PC-9 (cell line): ENCODE results near the gene CD96. TPM values are rescaled to one million over a fixed set of nuclear protein-coding genes. Genes with fewer than 3 reads are reported as not detected.
A peak's percentile ranks its signal among the peaks of the same experiment; 100 is the strongest.

Experiments
- BruUV-seq: library from RNA; stranded (reverse); fragments of 400-500 nt; replicated peaks from 2 replicates; lab custom pipeline; 2021; lab: Mats Ljungman, UMichigan
- CTCF ChIA-PET: fragments of 300-600 bp; sonication (Branson Sonifier 250); formaldehyde crosslinking; loops from one replicate; lab custom pipeline; 2022; ENCODE audit warnings: antibody characterized with exemption; lab: Charles Lee
- POLR2A ChIA-PET: fragments of 300-600 bp; sonication (Branson Sonifier 250); formaldehyde crosslinking; loops from one replicate; lab custom pipeline; 2022; ENCODE audit warnings: antibody characterized with exemption; ENCODE audit not compliant: unreplicated experiment; lab: Charles Lee
- DNase-seq, 2 experiments: peaks; one replicate each; pipeline versions ENCODE4 v3.0.0 to v3.0.0-alpha.2; 2015 to 2022; ENCODE audit warnings: mixed read lengths in 1 of 2
- H2AFZ ChIP-seq: fragments of 200-600 bp; sonication (generic); 2 replicates; pipeline ENCODE4 v1.8.1; 2017; ENCODE audit warnings: antibody characterized with exemption
- H3F3A ChIP-seq: fragments of 200-600 bp; sonication (generic); 2 replicates; pipeline ENCODE4 v1.8.1; 2017; ENCODE audit warnings: antibody characterized with exemption, mild to moderate bottlenecking, low read depth; ENCODE audit not compliant: insufficient read depth
- H3K27ac ChIP-seq: fragments of 200-600 bp; sonication (generic); 2 replicates; pipeline ENCODE4 v1.6.1; 2016; ENCODE audit warnings: mixed run types
- H3K27me3 ChIP-seq: fragments of 200-600 bp; sonication (generic); 2 replicates; pipeline ENCODE4 v1.6.1; 2016; ENCODE audit warnings: low read depth, mixed run types; ENCODE audit not compliant: insufficient read depth
- H3K36me3 ChIP-seq: fragments of 200-600 bp; sonication (generic); 2 replicates; pipeline ENCODE4 v1.6.1; 2016; ENCODE audit warnings: low read depth, mixed run types
- H3K4me1 ChIP-seq: fragments of 200-600 bp; sonication (generic); replicated peaks from 2 replicates; pipeline ENCODE4 v1.6.1; 2016; ENCODE audit warnings: mixed run types; ENCODE audit not compliant: insufficient read depth
- H3K4me2 ChIP-seq: fragments of 200-600 bp; sonication (generic); 2 replicates; pipeline ENCODE4 v1.6.1; 2017; ENCODE audit warnings: mixed run types
- H3K4me3 ChIP-seq: fragments of 200-600 bp; sonication (generic); 2 replicates; pipeline ENCODE4 v1.6.1; 2016; ENCODE audit warnings: mixed run types
- H3K79me2 ChIP-seq: fragments of 200-600 bp; sonication (generic); 2 replicates; pipeline ENCODE4 v1.6.1; 2017; ENCODE audit warnings: low read depth, mixed run types
- H3K9me2 ChIP-seq: fragments of 200-600 bp; sonication (generic); 2 replicates; pipeline ENCODE4 v1.8.1; 2017; ENCODE audit warnings: mild to moderate bottlenecking; ENCODE audit not compliant: insufficient read depth
- H3K9me3 ChIP-seq: fragments of 200-600 bp; sonication (generic); 2 replicates; pipeline ENCODE4 v1.8.1; 2016; ENCODE audit warnings: low read depth; ENCODE audit not compliant: insufficient read depth
- H4K20me1 ChIP-seq: fragments of 200-600 bp; sonication (generic); 2 replicates; pipeline ENCODE4 v1.8.1; 2017; ENCODE audit not compliant: insufficient read depth
- EZH2 ChIP-seq: fragments of 200-600 bp; sonication (generic); IDR thresholded peaks from 2 replicates; pipeline ENCODE4 v1.8.0; 2017; ENCODE audit warnings: antibody characterized with exemption, low read depth
- intact Hi-C: fragments of 100-400 bp; cut with micrococcal nuclease; formaldehyde crosslinking; loops from one replicate; pipeline ENCODE4 v1.10.0; 2022; ENCODE audit not compliant: unreplicated experiment
- total RNA-seq: library from RNA; stranded (reverse); gene quantifications from 2 replicates; pipeline ENCODE4 v1.2.3, GENCODE V29; 2021
- TF ChIP-seq, protein P1 (sequence below): fragments of 200-600 bp; sonication (generic); conservative IDR thresholded peaks from 2 replicates; pipeline ENCODE4 v1.6.1; 2017; ENCODE audit warnings: mixed run types, antibody characterized with exemption, mild to moderate bottlenecking, moderate library complexity

CD96 gene
- total RNA-seq, 1 experiment from 2014 or later: 0.11 TPM

DNA sequence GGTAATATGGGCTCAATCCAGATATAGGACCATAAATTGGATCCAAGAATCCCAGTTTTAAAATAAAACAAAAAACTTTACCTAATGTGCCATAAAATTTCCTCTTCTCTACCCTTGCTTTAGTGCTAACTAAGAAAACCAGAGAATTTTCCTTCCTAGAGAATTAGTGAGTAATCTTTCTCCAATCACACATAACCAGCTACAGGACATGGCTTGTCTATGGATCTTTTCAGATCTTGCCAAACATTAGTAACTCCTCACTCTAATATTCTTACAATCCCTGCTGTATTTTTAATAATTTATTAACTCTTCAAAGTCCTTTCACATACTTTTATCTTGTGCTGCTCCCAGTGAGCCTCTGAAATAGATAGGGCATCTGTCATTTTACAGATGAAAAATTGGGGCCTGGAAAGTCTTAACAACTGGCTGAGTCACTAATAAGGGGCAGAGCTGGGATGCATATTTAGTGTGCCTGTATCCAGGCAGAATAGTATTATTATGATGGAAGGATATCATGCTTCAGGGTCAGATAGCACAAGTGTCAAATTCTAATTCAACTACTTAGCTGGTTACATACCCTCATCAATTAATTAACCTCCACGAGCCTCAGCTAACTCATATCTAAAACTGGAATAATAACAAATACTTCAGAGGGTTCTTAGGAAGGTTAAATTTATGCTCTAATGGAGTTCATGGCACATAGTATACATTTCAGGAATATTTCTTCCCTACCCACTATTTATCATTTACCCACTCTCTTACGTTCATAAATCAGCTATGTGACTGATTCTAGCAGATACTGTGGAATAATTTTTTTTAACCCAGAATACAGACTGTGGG is 47.5 kb downstream of the CD96 start:
- DNase-seq: no peak
- TF ChIP-seq, protein P1, sequence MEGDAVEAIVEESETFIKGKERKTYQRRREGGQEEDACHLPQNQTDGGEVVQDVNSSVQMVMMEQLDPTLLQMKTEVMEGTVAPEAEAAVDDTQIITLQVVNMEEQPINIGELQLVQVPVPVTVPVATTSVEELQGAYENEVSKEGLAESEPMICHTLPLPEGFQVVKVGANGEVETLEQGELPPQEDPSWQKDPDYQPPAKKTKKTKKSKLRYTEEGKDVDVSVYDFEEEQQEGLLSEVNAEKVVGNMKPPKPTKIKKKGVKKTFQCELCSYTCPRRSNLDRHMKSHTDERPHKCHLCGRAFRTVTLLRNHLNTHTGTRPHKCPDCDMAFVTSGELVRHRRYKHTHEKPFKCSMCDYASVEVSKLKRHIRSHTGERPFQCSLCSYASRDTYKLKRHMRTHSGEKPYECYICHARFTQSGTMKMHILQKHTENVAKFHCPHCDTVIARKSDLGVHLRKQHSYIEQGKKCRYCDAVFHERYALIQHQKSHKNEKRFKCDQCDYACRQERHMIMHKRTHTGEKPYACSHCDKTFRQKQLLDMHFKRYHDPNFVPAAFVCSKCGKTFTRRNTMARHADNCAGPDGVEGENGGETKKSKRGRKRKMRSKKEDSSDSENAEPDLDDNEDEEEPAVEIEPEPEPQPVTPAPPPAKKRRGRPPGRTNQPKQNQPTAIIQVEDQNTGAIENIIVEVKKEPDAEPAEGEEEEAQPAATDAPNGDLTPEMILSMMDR: no peak
- no peak for TF ChIP-seq EZH2
- Histone ChIP-seq H3K27ac (0 out of 2 replicates have a peak overlapping the region, but pooled peaks have one; percentile 10), H3K9me3 (no peaks in the 10 kb centered on the region; the same call in 1 of the 2 replicates), H2AFZ (no peak overlapping the region), H3K79me2 (no peaks in the 10 kb centered on the region), H3K27me3 (no peaks in the 10 kb centered on the region), H3K9me2 (no peaks in the 10 kb centered on the region), H3K4me1 (peaks cover 33% of the 10 kb centered on the region), H4K20me1 (no peaks in the 10 kb centered on the region), H3F3A (peaks cover 20% of the 10 kb centered on the region), H3K4me3 (no peak overlapping the region), H3K4me2 (no peak overlapping the region), H3K36me3 (no peaks in the 10 kb centered on the region)
- BruUV-seq: no TSS peak
- ChIA-PET POLR2A (interaction anchor here (0.7 kb wide), 2 partner anchors 12 to 26 kb away, joined by 3 to 4 read pairs; no protein-coding TSS in a partner anchor), CTCF (interaction anchor here (0.6 to 2.1 kb wide), 3 partner anchors 11 to 1905 kb away, joined by 3 to 10 read pairs (median 6); no protein-coding TSS in a partner anchor)
- intact Hi-C loops: no loop called here

DNA sequence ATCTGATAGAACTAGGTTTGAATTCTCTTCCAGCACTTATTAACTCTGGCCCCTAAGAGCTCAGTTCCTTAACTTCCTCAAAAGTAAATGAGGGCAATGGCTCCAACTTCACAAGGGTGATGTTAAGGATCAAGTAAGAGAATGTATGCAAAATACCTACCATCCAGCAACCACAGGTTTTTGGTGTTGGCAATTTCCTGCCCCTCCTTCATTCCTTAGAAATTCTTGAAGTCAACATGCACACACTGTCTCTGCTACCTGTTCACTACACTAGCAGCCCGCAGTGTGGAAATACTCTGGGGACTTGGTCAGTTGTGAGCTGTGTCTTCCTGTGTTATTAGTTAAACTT is 48.1 kb downstream of the CD96 start:
- peak in 1 of 2 experiments; percentile 69 for DNase-seq
- Histone ChIP-seq H3K36me3 (no peaks in the 10 kb centered on the region), H3K4me1 (peaks cover 33% of the 10 kb centered on the region), H3K4me2 (no peak overlapping the region), H3K27me3 (no peaks in the 10 kb centered on the region), H3F3A (peaks cover 23% of the 10 kb centered on the region), H3K9me2 (no peaks in the 10 kb centered on the region), H4K20me1 (no peaks in the 10 kb centered on the region), H2AFZ (no peak overlapping the region), H3K27ac (0 out of 2 replicates have a peak overlapping the region, but pooled peaks have one; percentile 10), H3K9me3 (no peaks in the 10 kb centered on the region; the same call in 1 of the 2 replicates), H3K4me3 (no peak overlapping the region), H3K79me2 (no peaks in the 10 kb centered on the region)
- POLR2A ChIA-PET: interaction anchor here (0.6 to 0.7 kb wide), 2 partner anchors 11 to 12 kb away, joined by 3 to 4 read pairs; no protein-coding TSS in a partner anchor
- no peak for TF ChIP-seq EZH2
- TF ChIP-seq, protein P1: no peak
- CTCF ChIA-PET: interaction anchor here (0.6 to 2.1 kb wide), 3 partner anchors 12 to 1904 kb away, joined by 3 to 10 read pairs (median 6); no protein-coding TSS in a partner anchor
- intact Hi-C loops: no loop called here
- BruUV-seq: no TSS peak

DNA sequence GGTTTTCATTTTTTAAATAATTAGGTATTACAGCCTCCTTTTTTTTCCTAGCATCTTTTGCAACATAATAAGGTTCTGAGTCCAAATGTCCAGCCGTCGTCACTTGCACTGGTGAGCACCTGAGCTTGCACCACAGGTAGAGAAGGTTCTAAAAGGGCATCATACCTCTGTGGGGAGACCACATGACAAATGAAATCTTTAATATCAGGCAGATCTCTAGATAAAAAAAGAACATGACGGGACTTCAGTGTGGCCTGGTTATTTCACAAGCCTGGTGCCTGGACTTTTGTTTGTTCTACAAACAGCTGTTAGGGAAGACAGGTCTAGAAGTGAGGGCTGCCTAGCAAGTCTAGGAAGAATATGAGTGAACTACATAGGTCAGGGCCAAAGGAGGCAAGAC is 49.6 kb downstream of the CD96 start:
- no peak for TF ChIP-seq EZH2
- TF ChIP-seq, protein P1: no peak
- no peaks in the 10 kb centered on the region; the same call in 1 of the 2 replicates for H3K9me3 ChIP-seq
- H3K27ac ChIP-seq: no peak overlapping the region
- H4K20me1 ChIP-seq: no peaks in the 10 kb centered on the region
- CTCF ChIA-PET: interaction anchor here (2.1 kb wide), 1 partner anchor 13 kb away, joined by 10 read pairs; no protein-coding TSS in a partner anchor
- H3K27me3 ChIP-seq: no peaks in the 10 kb centered on the region
- peaks cover 28% of the 10 kb centered on the region for H3K4me1 ChIP-seq
- H3F3A ChIP-seq: peaks cover 20% of the 10 kb centered on the region
- no peaks in the 10 kb centered on the region for H3K79me2 ChIP-seq
- H3K9me2 ChIP-seq: no peaks in the 10 kb centered on the region
- no peaks in the 10 kb centered on the region for H3K36me3 ChIP-seq
- BruUV-seq: no TSS peak
- intact Hi-C loops: no loop called here
- no peak overlapping the region for H3K4me2 ChIP-seq
- H3K4me3 ChIP-seq: no peak overlapping the region
- H2AFZ ChIP-seq: no peak overlapping the region
- POLR2A ChIA-PET: interaction anchor here (0.6 kb wide), 1 partner anchor 82 kb away, joined by 5 read pairs; no protein-coding TSS in a partner anchor
- no peak for DNase-seq
